OCI-LY7 (cell line): ENCODE measurements around the gene TOX4. TPM values are rescaled to one million over a fixed set of nuclear protein-coding genes. Genes with fewer than 3 reads are reported as not detected.

Source experiments
- BruUV-seq: library from RNA; stranded (reverse); fragments of 400-500 nt; replicated peaks from 2 replicates; lab custom pipeline; 2021; lab: Mats Ljungman, UMichigan
- CTCF ChIA-PET: fragments of 300-600 bp; sonication (Branson Sonifier 250); formaldehyde crosslinking; loops from one replicate; lab custom pipeline; 2022; ENCODE audit warnings: antibody characterized with exemption; ENCODE audit not compliant: unreplicated experiment; lab: Charles Lee
- POLR2A ChIA-PET: fragments of 300-600 bp; sonication (Branson Sonifier 250); formaldehyde crosslinking; loops from one replicate; lab custom pipeline; 2022; ENCODE audit warnings: antibody characterized with exemption; lab: Charles Lee
- DNase-seq: peaks from one replicate; pipeline ENCODE4 v3.0.0-alpha.2; 2015; ENCODE audit warnings: low spot score
- H2AFZ ChIP-seq: fragments of 200-600 bp; sonication (generic), shearing (Covaris generic); 2 replicates; pipeline ENCODE4 v1.6.1; 2014; ENCODE audit warnings: mild to moderate bottlenecking, antibody characterized with exemption, low read length, moderate library complexity
- H3K27ac ChIP-seq: fragments of 200-600 bp; sonication (generic); 2 replicates; pipeline ENCODE4 v1.5.1; 2014; ENCODE audit warnings: mixed run types, low read depth, mild to moderate bottlenecking, moderate library complexity, low read length, inconsistent platforms; ENCODE audit not compliant: poor library complexity, severe bottlenecking
- H3K36me3 ChIP-seq: fragments of 200-600 bp; sonication (generic); 2 replicates; pipeline ENCODE4 v1.6.1; 2014; ENCODE audit warnings: mild to moderate bottlenecking, antibody characterized with exemption, low read length, moderate library complexity, mixed read lengths; ENCODE audit not compliant: insufficient read depth
- H3K4me1 ChIP-seq: fragments of 200-600 bp; sonication (generic); 2 replicates; pipeline ENCODE4 v1.5.1; 2014; ENCODE audit warnings: mild to moderate bottlenecking, low read length; ENCODE audit not compliant: insufficient read depth, poor library complexity, severe bottlenecking
- H3K4me2 ChIP-seq: fragments of 200-600 bp; sonication (generic); 2 replicates; pipeline ENCODE4 v1.6.1; 2014; ENCODE audit warnings: mild to moderate bottlenecking, low read length
- H3K4me3 ChIP-seq: fragments of 200-600 bp; sonication (generic); 2 replicates; pipeline ENCODE4 v1.5.1; 2014; ENCODE audit warnings: mild to moderate bottlenecking, low read depth, low read length; ENCODE audit not compliant: poor library complexity, severe bottlenecking
- H3K79me2 ChIP-seq: fragments of 200-600 bp; sonication (generic); 2 replicates; pipeline ENCODE4 v1.6.1; 2016; ENCODE audit warnings: low read depth, mild to moderate bottlenecking, low read length, moderate library complexity, mixed read lengths; ENCODE audit not compliant: insufficient read depth
- H3K9me2 ChIP-seq: fragments of 200-600 bp; sonication (generic); 2 replicates; pipeline ENCODE4 v1.6.1; 2016; ENCODE audit warnings: mild to moderate bottlenecking, low read length, mixed read lengths; ENCODE audit not compliant: insufficient read depth
- H3K9me3 ChIP-seq: fragments of 200-600 bp; sonication (generic); 2 replicates; pipeline ENCODE4 v1.6.1; 2014; ENCODE audit warnings: mild to moderate bottlenecking, mixed run types, low read length, mixed read lengths
- H4K20me1 ChIP-seq: fragments of 200-600 bp; sonication (generic); 2 replicates; pipeline ENCODE4 v1.6.1; 2014; ENCODE audit warnings: mild to moderate bottlenecking, antibody characterized with exemption, low read length, moderate library complexity, mixed read lengths; ENCODE audit not compliant: insufficient read depth
- EZH2phosphoT487 ChIP-seq: fragments of 200-600 bp; sonication (generic); IDR thresholded peaks from 2 replicates; pipeline ENCODE4 v1.6.1; 2018; ENCODE audit warnings: low read depth, borderline replicate concordance, mild to moderate bottlenecking, mixed run types, antibody characterized with exemption, low read length, moderate library complexity, mixed read lengths
- intact Hi-C: fragments of 100-400 bp; cut with micrococcal nuclease; formaldehyde crosslinking; loops from one replicate; pipeline ENCODE4 v1.10.0; 2022; ENCODE audit not compliant: unreplicated experiment
- total RNA-seq, 2 experiments: library from RNA; depleted of rRNA in 1 of 2; stranded (reverse); fragments of >200 nt in 1 of 2; shearing (Covaris generic) in 1 of 2; gene quantifications; 2 replicates each; pipeline ENCODE4 v1.2.3, GENCODE V29; 2014 to 2022
- TF ChIP-seq, protein P1 (sequence below): fragments of 200-600 bp; sonication (generic); conservative IDR thresholded peaks from 2 replicates; pipeline ENCODE4 v1.5.1; 2014; ENCODE audit warnings: mild to moderate bottlenecking, antibody characterized with exemption, low read length, moderate library complexity, mixed read lengths

The TOX4 gene
- total RNA-seq, 2 experiments from 2014 or later = 26.1 to 65.4 TPM

DNA sequence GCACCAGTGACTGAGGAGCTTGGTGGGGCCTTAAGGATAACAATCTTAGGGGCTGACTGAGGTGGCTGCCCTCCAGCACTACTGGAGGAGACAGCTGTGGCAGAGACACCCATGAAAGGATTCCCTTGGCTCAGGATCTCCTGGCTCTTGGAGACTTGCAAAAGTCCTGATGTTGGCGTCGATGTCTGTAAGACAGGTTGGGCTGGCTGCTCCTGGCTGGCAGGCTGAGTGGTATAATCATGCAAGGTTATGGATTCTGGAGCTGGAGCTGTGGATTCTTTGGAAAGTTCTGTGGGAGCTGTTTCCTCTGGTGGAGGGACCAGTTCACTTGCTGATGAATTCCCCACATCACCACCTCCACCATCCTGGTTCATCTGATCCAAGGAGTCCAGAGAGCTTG is 45.9 kb upstream of the TOX4 start:
- H3K4me3 ChIP-seq = no peak overlapping the region
- peaks cover 83% of the 10 kb centered on the region for H3K36me3 ChIP-seq
- DNase-seq = no peak
- ChIA-PET CTCF (no interaction called here), POLR2A (interaction anchor here (1.0 to 1.5 kb wide), 2 partner anchors 15 to 39 kb away, joined by 3 read pairs; no protein-coding TSS in a partner anchor)
- H3K9me2 ChIP-seq = no peaks in the 10 kb centered on the region
- BruUV-seq = no TSS peak
- peaks cover 48% of the 10 kb centered on the region for H3K79me2 ChIP-seq
- no peak for TF ChIP-seq EZH2phosphoT487
- TF ChIP-seq, protein P1, sequence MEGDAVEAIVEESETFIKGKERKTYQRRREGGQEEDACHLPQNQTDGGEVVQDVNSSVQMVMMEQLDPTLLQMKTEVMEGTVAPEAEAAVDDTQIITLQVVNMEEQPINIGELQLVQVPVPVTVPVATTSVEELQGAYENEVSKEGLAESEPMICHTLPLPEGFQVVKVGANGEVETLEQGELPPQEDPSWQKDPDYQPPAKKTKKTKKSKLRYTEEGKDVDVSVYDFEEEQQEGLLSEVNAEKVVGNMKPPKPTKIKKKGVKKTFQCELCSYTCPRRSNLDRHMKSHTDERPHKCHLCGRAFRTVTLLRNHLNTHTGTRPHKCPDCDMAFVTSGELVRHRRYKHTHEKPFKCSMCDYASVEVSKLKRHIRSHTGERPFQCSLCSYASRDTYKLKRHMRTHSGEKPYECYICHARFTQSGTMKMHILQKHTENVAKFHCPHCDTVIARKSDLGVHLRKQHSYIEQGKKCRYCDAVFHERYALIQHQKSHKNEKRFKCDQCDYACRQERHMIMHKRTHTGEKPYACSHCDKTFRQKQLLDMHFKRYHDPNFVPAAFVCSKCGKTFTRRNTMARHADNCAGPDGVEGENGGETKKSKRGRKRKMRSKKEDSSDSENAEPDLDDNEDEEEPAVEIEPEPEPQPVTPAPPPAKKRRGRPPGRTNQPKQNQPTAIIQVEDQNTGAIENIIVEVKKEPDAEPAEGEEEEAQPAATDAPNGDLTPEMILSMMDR = no peak
- H2AFZ ChIP-seq = no peak overlapping the region
- H3K4me2 ChIP-seq = no peak overlapping the region
- H3K27ac ChIP-seq = no peak overlapping the region
- intact Hi-C loops = no loop called here
- H3K4me1 ChIP-seq = peaks cover 10% of the 10 kb centered on the region
- peaks cover 15% of the 10 kb centered on the region for H4K20me1 ChIP-seq
- H3K9me3 ChIP-seq = no peaks in the 10 kb centered on the region

DNA sequence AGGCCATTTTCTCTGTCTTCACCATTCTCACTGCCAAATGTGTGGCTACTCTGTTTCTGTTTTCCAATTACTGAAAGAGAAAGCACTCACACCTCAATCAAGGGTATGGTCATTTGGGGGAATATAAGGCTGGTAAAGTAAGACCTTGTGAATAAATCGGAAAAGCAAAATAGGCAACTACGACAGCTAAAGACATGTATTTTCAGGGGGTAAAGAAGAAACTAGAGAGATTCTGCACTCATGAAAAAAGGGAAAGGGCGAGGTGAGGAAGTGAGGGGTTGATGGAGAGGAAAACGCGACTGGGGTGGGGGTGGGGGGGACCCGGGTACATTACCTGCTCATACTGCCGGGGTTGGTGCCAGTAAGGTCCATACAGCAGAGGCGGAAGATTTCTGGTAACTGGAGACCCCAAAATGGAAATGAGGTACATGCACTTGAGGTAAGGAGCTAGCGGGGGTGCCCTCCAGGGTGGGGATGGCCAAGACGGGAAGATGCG is 40.4 kb upstream of the TOX4 start:
- BruUV-seq = no TSS peak
- H3K79me2 ChIP-seq = peaks cover 77% of the 10 kb centered on the region
- peaks cover 21% of the 10 kb centered on the region for H3K4me1 ChIP-seq
- no peaks in the 10 kb centered on the region for H3K9me3 ChIP-seq
- H3K4me2 ChIP-seq = peak overlapping the region; percentile 73
- peak overlapping the region; percentile 17; the same call in 1 of the 2 replicates for H2AFZ ChIP-seq
- no peak for DNase-seq
- ChIA-PET CTCF (interaction anchor here (0.5 to 1.0 kb wide), 3 partner anchors 10 to 334 kb away, joined by 3 to 5 read pairs (median 4); partner anchors contain the start of gene SALL2), POLR2A (interaction anchor here (0.6 to 3.6 kb wide), 18 partner anchors 9 to 296 kb away, joined by 3 to 35 read pairs (median 4); partner anchors contain the start of genes CHD8, RAB2B, SALL2 and TOX4)
- peaks cover 21% of the 10 kb centered on the region for H4K20me1 ChIP-seq
- peak overlapping the region; percentile 81 for H3K4me3 ChIP-seq
- H3K27ac ChIP-seq = peak overlapping the region; percentile 36
- H3K36me3 ChIP-seq = peaks cover 40% of the 10 kb centered on the region
- H3K9me2 ChIP-seq = no peaks in the 10 kb centered on the region
- intact Hi-C loops = loop anchor here (1.0 to 5.0 kb wide), 3 partner anchors 20 to 169 kb away; partner anchors contain the start of genes CHD8, HNRNPC and SUPT16H
- TF ChIP-seq, protein P1 = no peak
- TF ChIP-seq EZH2phosphoT487 = no peak
